HG03558 (cell line): ENCODE data around the gene FBLN5.
"Not testable (repeated sequence)": the region's sequence is repeated elsewhere in the genome, so short reads cannot be mapped to it uniquely, and the experiment has no call there.

Source experiments
- ATAC-seq: cut with Tn5 transposase; IDR thresholded peaks from one replicate; pipeline ENCODE4 v1.9.1; 2021; ENCODE audit warnings: moderate number of reproducible peaks; ENCODE audit not compliant: unreplicated experiment; ENCODE audit errors: extremely low read depth

FBLN5 gene

GRCh38 chr14:91911474-91912032 lies 35.9 kb downstream of the FBLN5 start:
- ATAC-seq = no peak

GRCh38 chr14:91910196-91910595 lies 37.3 kb downstream of the FBLN5 start:
- no peak for ATAC-seq

GRCh38 chr14:91906374-91906773 lies 41.1 kb downstream of the FBLN5 start:
- ATAC-seq = no peak

- ATAC-seq = no peak
Observed at GRCh38 chr14:91904956-91905645, 42.4 kb downstream of the FBLN5 start.

- ATAC-seq = no peak
Observed at GRCh38 chr14:91904483-91904882, 43.0 kb downstream of the FBLN5 start.

GRCh38 chr14:91903070-91903469 lies 44.4 kb downstream of the FBLN5 start:
- no peak for ATAC-seq

- ATAC-seq = no peak
Observed at GRCh38 chr14:91902336-91902735, 45.2 kb downstream of the FBLN5 start.

GRCh38 chr14:91901449-91902226 lies 45.9 kb downstream of the FBLN5 start:
- ATAC-seq = no peak

GRCh38 chr14:91899806-91900205 lies 47.7 kb downstream of the FBLN5 start:
- no peak for ATAC-seq

- no peak for ATAC-seq
Observed at GRCh38 chr14:91899213-91899612, 48.3 kb downstream of the FBLN5 start.

- ATAC-seq = no peak
Observed at GRCh38 chr14:91898372-91898771, 49.1 kb downstream of the FBLN5 start.

GRCh38 chr14:91897716-91898115 lies 49.8 kb downstream of the FBLN5 start:
- not testable (repeated sequence) for ATAC-seq

GRCh38 chr14:91897106-91897701 lies 50.3 kb downstream of the FBLN5 start:
- no peak for ATAC-seq

GRCh38 chr14:91896419-91896818 lies 51.1 kb downstream of the FBLN5 start:
- no peak for ATAC-seq

- no peak for ATAC-seq
Observed at GRCh38 chr14:91893669-91894068, 53.8 kb downstream of the FBLN5 start.

- no peak for ATAC-seq
Observed at GRCh38 chr14:91893007-91893406, 54.5 kb downstream of the FBLN5 start.

GRCh38 chr14:91891721-91892220 lies 55.7 kb downstream of the FBLN5 start:
- ATAC-seq = no peak

- ATAC-seq = no peak
Observed at GRCh38 chr14:91891101-91891500, 56.4 kb downstream of the FBLN5 start.

GRCh38 chr14:91890291-91890749 lies 57.2 kb downstream of the FBLN5 start:
- no peak for ATAC-seq

- ATAC-seq = no peak
Observed at GRCh38 chr14:91889477-91890211, 57.9 kb downstream of the FBLN5 start.
